HL-60/S4 treated with retinoic acid at 250 ng/mL for 4 days and 3 days (cell line): ENCODE results near the gene MSMB.
"Not testable (repeated sequence)": the region's sequence is repeated elsewhere in the genome, so short reads cannot be mapped to it uniquely, and the experiment has no call there.

Experiments used
- in situ Hi-C: fragments of 300-500 bp; cut with MboI; formaldehyde crosslinking; loops from 2 replicates; pipeline ENCODE4 v1.7.0; 2022; ENCODE audit warnings: low sequenced_read_pairs

The MSMB gene

GRCh38 chr10:46046261-46046660 lies at the start of gene MSMB:
MSMB (minus strand) TSS chr10:46046269; CDS start chr10:46046237, 32 bp downstream.
- in situ Hi-C loops = no loop called here

GRCh38 chr10:46094931-46095750 lies 49.1 kb upstream of the MSMB start:
- in situ Hi-C loops = no loop called here

GRCh38 chr10:46094197-46094500 lies 48.1 kb upstream of the MSMB start:
- in situ Hi-C loops = no loop called here

GRCh38 chr10:46093316-46094196 lies 47.5 kb upstream of the MSMB start:
- in situ Hi-C loops = not testable (repeated sequence)

GRCh38 chr10:46092524-46093081 lies 46.5 kb upstream of the MSMB start:
- in situ Hi-C loops = no loop called here

- in situ Hi-C loops = no loop called here
Observed at GRCh38 chr10:46091828-46092523, 45.9 kb upstream of the MSMB start.

- in situ Hi-C loops = no loop called here
Observed at GRCh38 chr10:46091080-46091827, 45.2 kb upstream of the MSMB start.

GRCh38 chr10:46090258-46090812 lies 44.3 kb upstream of the MSMB start:
- in situ Hi-C loops = no loop called here

GRCh38 chr10:46087381-46087780 lies 41.3 kb upstream of the MSMB start:
- in situ Hi-C loops = not testable (repeated sequence)

GRCh38 chr10:46084321-46085165 lies 38.5 kb upstream of the MSMB start:
- in situ Hi-C loops = no loop called here

GRCh38 chr10:46080886-46081285 lies 34.8 kb upstream of the MSMB start:
- in situ Hi-C loops = no loop called here

- in situ Hi-C loops = no loop called here
Observed at GRCh38 chr10:46079831-46080585, 33.9 kb upstream of the MSMB start.

- in situ Hi-C loops = no loop called here
Observed at GRCh38 chr10:46077731-46078413, 31.8 kb upstream of the MSMB start.

- in situ Hi-C loops = no loop called here
Observed at GRCh38 chr10:46077141-46077554, 31.1 kb upstream of the MSMB start.

- in situ Hi-C loops = no loop called here
Observed at GRCh38 chr10:46075869-46076268, 29.8 kb upstream of the MSMB start.

GRCh38 chr10:46074196-46074946 lies 28.3 kb upstream of the MSMB start:
- in situ Hi-C loops = no loop called here

- in situ Hi-C loops = no loop called here
Observed at GRCh38 chr10:46073564-46073963, 27.5 kb upstream of the MSMB start.
